Measurements from ENCODE around the gene NEURL1B.

The NEURL1B gene

GRCh38 chr5:172662596-172662995, 21.5 kb downstream of the NEURL1B start:
- Mint-ChIP-seq H3K4me1 (peaks cover 52% of the 10 kb centered on the region), H3K27me3 (ENCODE audit: low read depth, poor library complexity) (peaks cover 8% of the 10 kb centered on the region), H3K4me3 (no peak overlapping the region), H3K9me3 (no peaks in the 10 kb centered on the region), H3K27ac (no peak overlapping the region), H3K36me3 (ENCODE audit: low read depth) (no peaks in the 10 kb centered on the region)
- no peak for DNase-seq
- TF ChIP-seq CTCF (IDR thresholded peaks at IDR 0.05) = no peak

GRCh38 chr5:172664018-172664417, 23.0 kb downstream of the NEURL1B start:
- H3K36me3 Mint-ChIP-seq (ENCODE audit: low read depth) = no peaks in the 10 kb centered on the region
- TF ChIP-seq CTCF (IDR thresholded peaks at IDR 0.05) = no peak
- peaks cover 47% of the 10 kb centered on the region for H3K4me1 Mint-ChIP-seq

GRCh38 chr5:172664681-172665541, 23.8 kb downstream of the NEURL1B start:
- Mint-ChIP-seq H3K4me3 (no peak overlapping the region), H3K27me3 (ENCODE audit: low read depth, poor library complexity) (peaks cover 4% of the 10 kb centered on the region), H3K9me3 (no peaks in the 10 kb centered on the region), H3K27ac (no peak overlapping the region), H3K4me1 (peaks cover 38% of the 10 kb centered on the region), H3K36me3 (ENCODE audit: low read depth) (no peaks in the 10 kb centered on the region)
- no peak for TF ChIP-seq CTCF (IDR thresholded peaks at IDR 0.05)
- DNase-seq = no peak

More at GRCh38 chr5:172664018-172664417, 23.0 kb downstream of the NEURL1B start:
- Mint-ChIP-seq H3K27ac (no peak overlapping the region), H3K27me3 (ENCODE audit: low read depth, poor library complexity) (peaks cover 8% of the 10 kb centered on the region), H3K4me3 (no peak overlapping the region), H3K9me3 (no peaks in the 10 kb centered on the region)
- DNase-seq = no peak

GRCh38 chr5:172666251-172666650, 25.2 kb downstream of the NEURL1B start:
- no peak for TF ChIP-seq CTCF (IDR thresholded peaks at IDR 0.05)
- Mint-ChIP-seq H3K4me1 (peaks cover 25% of the 10 kb centered on the region), H3K27ac (no peak overlapping the region), H3K36me3 (ENCODE audit: low read depth) (peaks cover 5% of the 10 kb centered on the region), H3K9me3 (no peaks in the 10 kb centered on the region), H3K27me3 (ENCODE audit: low read depth, poor library complexity) (peaks cover 7% of the 10 kb centered on the region), H3K4me3 (no peak overlapping the region)
- DNase-seq = no peak

GRCh38 chr5:172667786-172668593, 26.9 kb downstream of the NEURL1B start:
- Mint-ChIP-seq H3K4me3 (no peak overlapping the region), H3K9me3 (no peaks in the 10 kb centered on the region), H3K36me3 (ENCODE audit: low read depth) (peaks cover 5% of the 10 kb centered on the region), H3K4me1 (peaks cover 25% of the 10 kb centered on the region), H3K27ac (peak overlapping the region; percentile 86), H3K27me3 (ENCODE audit: low read depth, poor library complexity) (peaks cover 12% of the 10 kb centered on the region)
- no peak for TF ChIP-seq CTCF (IDR thresholded peaks at IDR 0.05)
- no peak for DNase-seq

Data from nephron progenitor cell (in vitro differentiated cells).